ENCODE measurements around the gene RNF144B.

DNA sequence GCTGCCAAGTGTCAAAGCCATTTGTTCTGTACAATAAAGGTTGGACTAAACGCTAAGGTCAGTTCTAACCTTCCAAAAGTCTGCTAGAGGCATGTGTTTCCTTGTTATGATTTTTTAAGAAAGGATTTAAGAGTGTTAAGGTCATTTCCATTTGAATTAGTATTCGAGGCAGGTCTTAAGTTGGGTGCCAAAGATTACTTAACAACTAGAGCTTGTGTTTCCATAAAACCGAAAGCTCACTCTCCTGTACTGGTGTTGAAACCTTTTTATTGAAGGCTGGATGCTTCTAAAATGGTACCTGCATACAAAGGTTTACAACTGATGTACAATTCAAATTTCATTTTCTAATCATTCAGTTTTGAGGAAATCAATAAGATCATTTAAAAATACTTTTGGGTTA lies 82.4 kb downstream of the RNF144B start:
- TF ChIP-seq POU2F2 (IDR thresholded peaks at IDR 0.05; ENCODE audit: low read depth, low read length) (no peak), POLR2A (IDR thresholded peaks at IDR 0.05; ENCODE audit: low read depth, low read length) (no peak), TAF1 (IDR thresholded peaks at IDR 0.05; ENCODE audit: low read depth, low read length) (no peak), POLR2AphosphoS5 (IDR thresholded peaks at IDR 0.05; ENCODE audit: low read depth, low read length) (no peak), SPI1 (IDR thresholded peaks at IDR 0.05; ENCODE audit: low read depth, low read length) (no peak), PAX5 (IDR thresholded peaks at IDR 0.05; ENCODE audit: insufficient read depth, low read length, severe bottlenecking) (no peak)

All from GM12891 (cell line).